Trophoblast cell (in vitro differentiated cells and primary cell): Measurements from ENCODE around the gene ZNF430.

ENCODE experiments used
- DNase-seq, 2 donors: peaks; one replicate each; pipeline ENCODE4 v3.0.0-alpha.2; 2016
- H2AFZ ChIP-seq: 2 replicates; pipeline ENCODE4 v1.6.1; 2013; ENCODE audit warnings: low read length, moderate library complexity, mild to moderate bottlenecking; ENCODE audit not compliant: insufficient read depth, poor library complexity
- H2AK5ac ChIP-seq: 2 replicates; pipeline ENCODE4 v1.6.1; 2013; ENCODE audit warnings: mild to moderate bottlenecking, low read length
- H2BK120ac ChIP-seq: 2 replicates; pipeline ENCODE4 v1.6.1; 2013; ENCODE audit warnings: low read length, mild to moderate bottlenecking, moderate library complexity; ENCODE audit not compliant: insufficient read depth, poor library complexity
- H2BK12ac ChIP-seq: 2 replicates; pipeline ENCODE4 v1.6.1; 2013; ENCODE audit warnings: mild to moderate bottlenecking, low read length, moderate library complexity
- H2BK5ac ChIP-seq: 2 replicates; pipeline ENCODE4 v1.6.1; 2013; ENCODE audit warnings: low read length, low read depth, moderate library complexity, mild to moderate bottlenecking; ENCODE audit not compliant: poor library complexity
- H3K14ac ChIP-seq: 2 replicates; pipeline ENCODE4 v1.6.1; 2013; ENCODE audit warnings: mild to moderate bottlenecking, low read length
- H3K18ac ChIP-seq: 2 replicates; pipeline ENCODE4 v1.6.1; 2013; ENCODE audit warnings: mild to moderate bottlenecking, low read length
- H3K23ac ChIP-seq: 2 replicates; pipeline ENCODE4 v1.6.1; 2013; ENCODE audit warnings: low read length
- H3K27ac ChIP-seq: 2 replicates; pipeline ENCODE4 v1.5.1; 2013; ENCODE audit warnings: low read depth, mild to moderate bottlenecking, inconsistent platforms, low read length, moderate library complexity
- H3K27me3 ChIP-seq: 2 replicates; pipeline ENCODE4 v1.6.1; 2013; ENCODE audit warnings: inconsistent platforms, mild to moderate bottlenecking, low read length, moderate library complexity; ENCODE audit not compliant: insufficient read depth
- H3K36me3 ChIP-seq, 2 experiments: 1 replicate in 1 of 2; 2 replicates in 1 of 2; pipeline ENCODE4 v1.6.1; 2013; ENCODE audit warnings: low read length in 2 of 2, mild to moderate bottlenecking in 2 of 2, moderate library complexity in 1 of 2; ENCODE audit not compliant: insufficient read depth in 2 of 2, control insufficient read depth in 1 of 2
- H3K4ac ChIP-seq: 2 replicates; pipeline ENCODE4 v1.6.1; 2013; ENCODE audit warnings: low read depth, mild to moderate bottlenecking, low read length, moderate library complexity
- H3K4me1 ChIP-seq, 2 experiments: 1 replicate in 1 of 2; 2 replicates in 1 of 2; pipeline ENCODE4 v1.6.1; 2013; ENCODE audit warnings: low read length in 2 of 2, mild to moderate bottlenecking in 2 of 2, moderate library complexity in 1 of 2; ENCODE audit not compliant: insufficient read depth in 2 of 2, control insufficient read depth in 1 of 2
- H3K4me2 ChIP-seq: 2 replicates; pipeline ENCODE4 v1.6.1; 2013; ENCODE audit warnings: inconsistent platforms, mild to moderate bottlenecking, low read length, moderate library complexity
- H3K4me3 ChIP-seq: 2 replicates; pipeline ENCODE4 v1.5.1; 2013; ENCODE audit warnings: mild to moderate bottlenecking, low read depth, low read length, inconsistent platforms
- H3K79me1 ChIP-seq: one replicate; pipeline ENCODE4 v1.6.1; 2013; ENCODE audit warnings: low read length
- H3K79me2 ChIP-seq: 2 replicates; pipeline ENCODE4 v1.6.1; 2013; ENCODE audit warnings: low read length, mild to moderate bottlenecking; ENCODE audit not compliant: control insufficient read depth, insufficient read depth, poor library complexity
- H3K9ac ChIP-seq: 2 replicates; pipeline ENCODE4 v1.6.1; 2013; ENCODE audit warnings: mild to moderate bottlenecking, low read length
- H3K9me3 ChIP-seq: 2 replicates; pipeline ENCODE4 v1.6.1; 2013; ENCODE audit warnings: low read depth, mild to moderate bottlenecking, control low read depth, inconsistent platforms, low read length; ENCODE audit not compliant: insufficient read depth
- H4K12ac ChIP-seq: 2 replicates; pipeline ENCODE4 v1.6.1; 2013; ENCODE audit warnings: low read depth, mild to moderate bottlenecking, low read length, moderate library complexity
- H4K8ac ChIP-seq: 2 replicates; pipeline ENCODE4 v1.6.1; 2013; ENCODE audit warnings: low read depth, mild to moderate bottlenecking, low read length, moderate library complexity
- H4K91ac ChIP-seq: one replicate; pipeline ENCODE4 v1.6.1; 2013; ENCODE audit warnings: low read depth, mild to moderate bottlenecking, low read length, moderate library complexity
- WGBS: extraction: QIAGEN DNeasy Blood & Tissue Kit; methylation state at CpG from one replicate; pipeline ENCODE4 v1.1.7; 2013; ENCODE audit warnings: missing lambda C conversion rate; ENCODE audit not compliant: insufficient read length, insufficient coverage; ENCODE audit errors: extremely low coverage; 5-methylcytosine and 5-hydroxymethylcytosine counted together

ZNF430 gene

GRCh38 chr19:21084343-21084742, 63.9 kb downstream of the ZNF430 start:
- Histone ChIP-seq H3K27ac (peak overlapping the region; percentile 44), H3K4me3 (no peak overlapping the region)
- DNase-seq, result peak in 1 of 2 donors; percentile 6

GRCh38 chr19:21087871-21088270, 67.4 kb downstream of the ZNF430 start:
- H3K4me3 ChIP-seq, result no peak overlapping the region
- no peak overlapping the region for H4K91ac ChIP-seq
- H3K23ac ChIP-seq, result no peak overlapping the region
- H3K14ac ChIP-seq, result no peak overlapping the region
- no peak overlapping the region for H2BK120ac ChIP-seq
- H3K79me2 ChIP-seq, result peaks cover 3% of the 10 kb centered on the region
- H3K4ac ChIP-seq, result no peak overlapping the region
- H2BK12ac ChIP-seq, result no peak overlapping the region
- no peak overlapping the region for H3K18ac ChIP-seq
- H3K27ac ChIP-seq, result no peak overlapping the region
- peaks cover 4 to 7% of the 10 kb centered on the region in 2 experiments for H3K36me3 ChIP-seq
- no peak overlapping the region for H4K8ac ChIP-seq
- no peak overlapping the region for H3K9ac ChIP-seq
- no peak overlapping the region for H4K12ac ChIP-seq
- H3K27me3 ChIP-seq, result no peaks in the 10 kb centered on the region
- peaks cover 6% of the 10 kb centered on the region for H3K79me1 ChIP-seq
- no peak for DNase-seq
- WGBS, result no CpG with 5 or more reads among the region's 3 CpGs
- H2AK5ac ChIP-seq, result no peak overlapping the region
- no peaks in the 10 kb centered on the region for H3K9me3 ChIP-seq
- H2BK5ac ChIP-seq, result no peak overlapping the region
- peaks cover 11 to 13% of the 10 kb centered on the region in 2 experiments for H3K4me1 ChIP-seq
- H3K4me2 ChIP-seq, result no peak overlapping the region
- H2AFZ ChIP-seq, result no peak overlapping the region

More at GRCh38 chr19:21084343-21084742, 63.9 kb downstream of the ZNF430 start:
- Histone ChIP-seq H3K27me3 (no peaks in the 10 kb centered on the region), H2BK12ac (no peak overlapping the region), H3K9me3 (no peaks in the 10 kb centered on the region), H3K9ac (no peak overlapping the region), H2BK5ac (no peak overlapping the region), H3K4me1 (peaks cover 0 to 2% of the 10 kb centered on the region in 2 experiments), H3K4me2 (peak overlapping the region; percentile 42), H2BK120ac (no peak overlapping the region), H3K4ac (peak overlapping the region; percentile 15), H3K14ac (no peak overlapping the region), H3K79me1 (peaks cover 8% of the 10 kb centered on the region), H3K18ac (no peak overlapping the region), H2AFZ (no peak overlapping the region), H4K12ac (no peak overlapping the region), H4K91ac (no peak overlapping the region), H4K8ac (no peak overlapping the region), H2AK5ac (no peak overlapping the region), H3K23ac (no peak overlapping the region), H3K79me2 (peaks cover 7% of the 10 kb centered on the region), H3K36me3 (peaks cover 0 to 3% of the 10 kb centered on the region in 2 experiments)
- no CpG with 5 or more reads among the region's 1 CpG for WGBS

- no peaks in the 10 kb centered on the region for H3K9me3 ChIP-seq
- H4K8ac ChIP-seq, result no peak overlapping the region
- no peak overlapping the region for H3K9ac ChIP-seq
- H3K4me3 ChIP-seq, result no peak overlapping the region
- no peak overlapping the region for H4K12ac ChIP-seq
- H3K4me1 ChIP-seq, result peaks cover 11 to 14% of the 10 kb centered on the region in 2 experiments
- peak overlapping the region; percentile 65 for H4K91ac ChIP-seq
- H3K14ac ChIP-seq, result no peak overlapping the region
- no peak for DNase-seq
- H3K36me3 ChIP-seq, result peaks cover 9 to 21% of the 10 kb centered on the region in 2 experiments
- no peaks in the 10 kb centered on the region for H3K27me3 ChIP-seq
- peak overlapping the region; percentile 90 for H3K27ac ChIP-seq
- H3K23ac ChIP-seq, result no peak overlapping the region
- H3K18ac ChIP-seq, result no peak overlapping the region
- peak overlapping the region; percentile 63 for H2BK5ac ChIP-seq
- no peak overlapping the region for H2AK5ac ChIP-seq
- H2AFZ ChIP-seq, result no peak overlapping the region
- no peak overlapping the region for H3K4ac ChIP-seq
- H3K79me1 ChIP-seq, result peaks cover 4% of the 10 kb centered on the region
- no peak overlapping the region for H3K4me2 ChIP-seq
- H3K79me2 ChIP-seq, result peaks cover 6% of the 10 kb centered on the region
- peak overlapping the region; percentile 80 for H2BK12ac ChIP-seq
- no peak overlapping the region for H2BK120ac ChIP-seq
Observed at GRCh38 chr19:21092109-21092508, 71.7 kb downstream of the ZNF430 start.

- Histone ChIP-seq H4K8ac (no peak overlapping the region), H3K4me1 (peaks cover 11 to 14% of the 10 kb centered on the region in 2 experiments), H2AK5ac (no peak overlapping the region), H3K23ac (no peak overlapping the region), H3K27ac (peak overlapping the region; percentile 22), H2AFZ (no peak overlapping the region), H3K14ac (no peak overlapping the region), H3K79me1 (peaks cover 4% of the 10 kb centered on the region), H3K79me2 (peaks cover 6% of the 10 kb centered on the region), H3K18ac (no peak overlapping the region), H4K91ac (peak overlapping the region; percentile 57), H3K9me3 (no peaks in the 10 kb centered on the region), H3K36me3 (peaks cover 12 to 22% of the 10 kb centered on the region in 2 experiments), H3K9ac (no peak overlapping the region), H2BK120ac (no peak overlapping the region), H3K4me3 (no peak overlapping the region), H2BK5ac (no peak overlapping the region), H2BK12ac (no peak overlapping the region), H3K4me2 (no peak overlapping the region), H4K12ac (no peak overlapping the region), H3K27me3 (no peaks in the 10 kb centered on the region), H3K4ac (peak overlapping the region; percentile 91)
- WGBS, result no CpG with 5 or more reads among the region's 1 CpG
- no peak for DNase-seq
Observed at GRCh38 chr19:21094347-21095025, 74.0 kb downstream of the ZNF430 start.
